Activated T-cell treated with anti-CD3 and anti-CD28 coated beads, Interleukin-2, amount 50 U/mL, for 24 hours (primary cell): ENCODE results near the gene GRM5.

Experiments used
- DNase-seq: peaks from one replicate; pipeline ENCODE4 v3.0.0-alpha.2; 2020
- H3K27ac Mint-ChIP-seq: 2 replicates; pipeline ENCODE4 v1.8.0; 2020; ENCODE audit warnings: mild to moderate bottlenecking, mixed read lengths
- H3K27me3 Mint-ChIP-seq: 2 replicates; pipeline ENCODE4 v1.8.0; 2020; ENCODE audit warnings: mixed read lengths
- H3K36me3 Mint-ChIP-seq: 2 replicates; pipeline ENCODE4 v1.8.0; 2020; ENCODE audit warnings: low read depth, mixed read lengths
- H3K4me1 Mint-ChIP-seq: 2 replicates; pipeline ENCODE4 v1.8.0; 2020; ENCODE audit warnings: low read depth, mixed read lengths
- H3K4me3 Mint-ChIP-seq: 2 replicates; pipeline ENCODE4 v1.8.0; 2020; ENCODE audit warnings: mild to moderate bottlenecking, moderate library complexity, mixed read lengths
- H3K9me3 Mint-ChIP-seq: 2 replicates; pipeline ENCODE4 v1.8.0; 2020; ENCODE audit warnings: mixed read lengths

The GRM5 gene

DNA sequence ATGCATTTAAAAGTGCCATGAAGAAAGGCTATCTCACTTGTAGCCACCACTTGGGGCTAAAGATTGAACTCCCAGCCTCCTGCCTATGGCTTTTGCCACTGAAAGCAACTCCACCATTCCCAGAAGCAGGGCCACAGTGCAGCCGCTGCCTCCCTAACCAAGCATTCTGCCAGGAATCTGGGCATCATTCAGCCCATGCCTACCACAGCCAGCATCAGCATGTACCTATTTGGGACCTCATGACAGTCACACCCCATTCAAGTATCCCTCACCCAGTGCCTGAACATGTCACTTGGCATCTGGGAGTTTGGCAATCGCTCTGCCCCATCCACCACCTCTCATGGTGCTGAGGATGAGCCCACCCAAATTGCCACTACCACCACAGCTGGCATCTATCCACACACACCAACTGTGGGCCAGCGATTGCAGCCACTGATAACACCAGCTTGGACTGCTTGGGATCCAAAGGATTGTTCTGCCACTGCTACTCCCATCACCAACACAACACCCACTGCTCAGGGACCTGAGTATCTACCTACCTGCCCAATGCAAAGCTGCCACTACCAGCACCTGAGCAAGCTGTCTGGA lies 234.4 kb downstream of the GRM5 start:
- Mint-ChIP-seq H3K27me3 (no peaks in the 10 kb centered on the region), H3K36me3 (no peaks in the 10 kb centered on the region)

DNA sequence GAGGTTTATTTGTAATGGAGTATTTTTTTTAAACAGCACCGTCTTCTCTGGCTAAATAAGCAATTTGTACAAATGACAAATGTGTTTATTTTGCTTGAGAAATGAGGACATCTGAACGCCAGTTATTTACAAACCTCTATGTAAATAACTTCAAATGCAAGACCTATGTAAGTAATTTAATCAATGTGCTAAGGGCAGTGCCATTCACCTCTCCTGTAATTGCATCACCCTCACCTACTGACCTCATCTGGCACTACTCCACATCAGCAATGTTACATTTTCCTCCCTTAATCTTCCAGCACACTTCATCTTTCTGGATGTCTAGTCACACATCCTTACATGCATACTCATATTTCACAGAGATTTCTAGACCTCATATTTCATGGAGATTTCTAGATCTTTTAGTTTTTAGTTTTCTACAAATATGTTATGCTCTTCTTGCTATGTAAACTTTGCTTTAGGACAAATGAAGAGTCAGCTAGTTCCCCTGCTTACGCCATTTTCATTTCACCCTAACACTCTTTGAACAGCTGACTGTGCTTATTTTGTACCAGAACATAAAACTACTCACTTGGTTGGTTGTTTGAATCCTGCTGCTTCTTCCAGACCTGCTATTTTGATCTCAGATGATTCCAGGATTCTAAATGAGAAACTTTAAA lies 238.6 kb downstream of the GRM5 start:
- no peak overlapping the region for H3K27ac Mint-ChIP-seq
- no peaks in the 10 kb centered on the region for H3K9me3 Mint-ChIP-seq
- H3K36me3 Mint-ChIP-seq, result no peaks in the 10 kb centered on the region
- no peaks in the 10 kb centered on the region for H3K27me3 Mint-ChIP-seq
- no peak for DNase-seq
- H3K4me3 Mint-ChIP-seq, result no peak overlapping the region
- H3K4me1 Mint-ChIP-seq, result no peaks in the 10 kb centered on the region

More for the DNA sequence above, 234.4 kb downstream of the GRM5 start:
- H3K4me1 Mint-ChIP-seq, result peaks cover 9% of the 10 kb centered on the region
- no peak overlapping the region for H3K27ac Mint-ChIP-seq
- H3K9me3 Mint-ChIP-seq, result no peaks in the 10 kb centered on the region
- H3K4me3 Mint-ChIP-seq, result no peak overlapping the region
- no peak for DNase-seq

DNA sequence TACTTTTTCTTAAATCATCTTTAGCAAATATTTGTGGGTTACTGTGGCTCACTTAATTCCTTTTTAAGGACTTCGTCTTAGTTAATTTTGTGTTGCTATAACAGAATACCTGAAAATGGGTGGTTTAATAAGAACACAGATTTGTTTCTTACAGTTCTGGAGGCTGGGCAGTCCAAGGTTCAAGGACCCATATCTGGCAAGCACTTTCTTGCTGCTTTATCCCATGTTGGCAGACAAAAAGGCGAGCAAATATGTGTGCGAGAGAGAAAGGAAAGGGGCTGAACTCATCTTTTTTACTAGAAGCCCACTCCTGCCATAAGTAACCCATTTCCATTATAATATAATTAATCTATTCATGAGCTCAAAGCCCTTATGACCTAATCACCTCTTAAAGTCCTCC lies 246.2 kb downstream of the GRM5 start:
- no peaks in the 10 kb centered on the region for H3K27me3 Mint-ChIP-seq
- DNase-seq, result no peak

GRCh38 chr11:88818978-88819377 lies 246.8 kb downstream of the GRM5 start:
- peaks cover 3% of the 10 kb centered on the region for H3K9me3 Mint-ChIP-seq
- no peak overlapping the region for H3K4me3 Mint-ChIP-seq
- H3K36me3 Mint-ChIP-seq, result no peaks in the 10 kb centered on the region
- peaks cover 4% of the 10 kb centered on the region for H3K4me1 Mint-ChIP-seq
- H3K27ac Mint-ChIP-seq, result no peak overlapping the region
- no peak for DNase-seq
- H3K27me3 Mint-ChIP-seq, result no peaks in the 10 kb centered on the region

More for the DNA sequence above, 246.2 kb downstream of the GRM5 start:
- H3K36me3 Mint-ChIP-seq, result no peaks in the 10 kb centered on the region
- H3K4me3 Mint-ChIP-seq, result no peak overlapping the region
- H3K4me1 Mint-ChIP-seq, result peaks cover 1% of the 10 kb centered on the region
- no peak overlapping the region for H3K27ac Mint-ChIP-seq
- H3K9me3 Mint-ChIP-seq, result peaks cover 3% of the 10 kb centered on the region

- Mint-ChIP-seq H3K9me3 (peaks cover 3% of the 10 kb centered on the region), H3K27me3 (no peaks in the 10 kb centered on the region), H3K4me3 (no peak overlapping the region), H3K4me1 (peaks cover 12% of the 10 kb centered on the region), H3K27ac (no peak overlapping the region), H3K36me3 (no peaks in the 10 kb centered on the region)
- DNase-seq, result no peak
Observed at GRCh38 chr11:88815505-88815904, 250.3 kb downstream of the GRM5 start.

DNA sequence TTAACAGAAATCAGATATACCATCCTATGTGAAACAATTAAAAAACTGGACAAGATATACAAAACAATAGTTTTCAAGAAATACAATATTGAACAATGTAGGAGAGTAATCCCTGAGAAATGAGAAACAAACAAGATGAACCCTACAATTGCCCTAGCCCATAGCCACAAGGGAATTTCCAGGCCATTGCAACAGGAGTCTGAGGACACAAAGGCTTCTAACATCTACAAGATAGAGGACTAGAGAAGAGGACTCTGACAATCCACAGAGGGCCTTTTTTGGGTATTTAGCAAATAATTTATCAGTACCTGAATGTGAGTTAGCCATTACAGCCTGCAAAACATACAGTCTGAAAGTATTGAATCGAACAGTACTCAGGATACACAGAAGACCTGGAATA lies 251.7 kb downstream of the GRM5 start:
- H3K4me1 Mint-ChIP-seq, result peaks cover 12% of the 10 kb centered on the region
- no peak for DNase-seq
- H3K9me3 Mint-ChIP-seq, result peaks cover 3% of the 10 kb centered on the region
- no peak overlapping the region for H3K27ac Mint-ChIP-seq
- H3K4me3 Mint-ChIP-seq, result no peak overlapping the region
- H3K36me3 Mint-ChIP-seq, result no peaks in the 10 kb centered on the region
- no peaks in the 10 kb centered on the region for H3K27me3 Mint-ChIP-seq

- no peak for DNase-seq
- Mint-ChIP-seq H3K27ac (no peak overlapping the region), H3K4me1 (peaks cover 12% of the 10 kb centered on the region), H3K4me3 (no peak overlapping the region), H3K27me3 (no peaks in the 10 kb centered on the region), H3K9me3 (peaks cover 3% of the 10 kb centered on the region), H3K36me3 (no peaks in the 10 kb centered on the region)
Observed at GRCh38 chr11:88813233-88813915, 252.4 kb downstream of the GRM5 start.

DNA sequence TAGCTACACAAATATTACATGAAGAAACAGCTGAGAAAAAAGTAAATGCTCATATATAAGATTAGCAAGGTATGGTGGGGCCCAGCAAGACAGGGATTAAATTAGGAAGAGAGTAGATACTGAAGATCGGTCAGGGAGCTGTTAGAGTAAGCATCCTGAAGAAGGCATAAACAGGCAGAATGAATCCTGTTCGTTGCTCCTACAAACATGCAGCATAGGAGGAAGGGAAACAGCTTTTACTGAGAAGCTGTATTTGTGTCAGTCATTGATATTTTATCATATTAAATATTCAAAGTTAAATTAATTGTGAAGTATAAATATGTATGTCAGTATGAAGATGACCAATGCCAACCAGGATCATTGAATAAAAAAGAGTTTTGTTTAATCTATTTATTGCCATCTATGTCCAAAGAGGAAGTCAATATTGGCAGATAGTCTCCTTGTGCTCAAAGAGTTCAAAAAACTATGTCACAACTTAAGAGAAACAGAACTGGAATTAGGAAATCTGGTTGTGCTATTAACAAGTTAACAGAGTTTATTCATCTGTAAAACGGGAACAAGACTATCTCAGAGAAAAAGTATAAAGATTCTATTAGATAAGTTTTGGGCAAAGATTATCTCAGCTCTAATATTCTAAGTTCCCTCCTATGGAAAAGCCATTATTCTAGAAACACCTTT lies 255.2 kb downstream of the GRM5 start:
- Mint-ChIP-seq H3K27ac (no peak overlapping the region), H3K27me3 (no peaks in the 10 kb centered on the region), H3K36me3 (no peaks in the 10 kb centered on the region), H3K4me3 (no peak overlapping the region), H3K4me1 (peaks cover 11% of the 10 kb centered on the region), H3K9me3 (peaks cover 2% of the 10 kb centered on the region)
- DNase-seq, result no peak

GRCh38 chr11:88809126-88809525 lies 256.7 kb downstream of the GRM5 start:
- H3K4me3 Mint-ChIP-seq, result no peak overlapping the region
- no peak overlapping the region for H3K27ac Mint-ChIP-seq
- no peak for DNase-seq
- H3K27me3 Mint-ChIP-seq, result no peaks in the 10 kb centered on the region
- H3K4me1 Mint-ChIP-seq, result peaks cover 9% of the 10 kb centered on the region
- no peaks in the 10 kb centered on the region for H3K9me3 Mint-ChIP-seq
- H3K36me3 Mint-ChIP-seq, result no peaks in the 10 kb centered on the region

DNA sequence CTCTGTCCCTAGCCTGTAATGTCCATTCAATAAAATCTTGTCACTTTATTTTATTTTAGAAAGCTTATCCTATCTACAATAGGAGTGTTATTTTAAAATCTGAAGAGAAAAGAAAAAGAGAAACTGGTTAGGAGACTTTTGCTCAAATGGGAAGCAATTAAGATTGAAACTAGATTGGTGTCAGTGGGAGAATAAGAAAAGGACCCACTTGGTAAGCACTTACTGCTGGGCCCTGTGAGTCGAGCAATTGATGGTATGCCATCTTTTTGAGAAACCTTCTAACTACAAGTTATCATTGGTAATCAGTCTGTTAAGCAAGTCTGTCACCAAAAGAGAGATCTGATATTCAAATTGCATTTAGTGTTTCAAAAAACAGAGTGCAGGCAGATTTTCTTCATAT lies 258.4 kb downstream of the GRM5 start:
- no peaks in the 10 kb centered on the region for H3K27me3 Mint-ChIP-seq
- no peaks in the 10 kb centered on the region for H3K9me3 Mint-ChIP-seq
- H3K4me1 Mint-ChIP-seq, result no peaks in the 10 kb centered on the region
- no peak overlapping the region for H3K27ac Mint-ChIP-seq
- no peaks in the 10 kb centered on the region for H3K36me3 Mint-ChIP-seq
- no peak for DNase-seq
- H3K4me3 Mint-ChIP-seq, result no peak overlapping the region

- Mint-ChIP-seq H3K4me3 (no peak overlapping the region), H3K9me3 (no peaks in the 10 kb centered on the region), H3K27ac (no peak overlapping the region), H3K4me1 (peaks cover 5% of the 10 kb centered on the region), H3K36me3 (no peaks in the 10 kb centered on the region), H3K27me3 (no peaks in the 10 kb centered on the region)
- no peak for DNase-seq
Observed at GRCh38 chr11:88806410-88806809, 259.4 kb downstream of the GRM5 start.

- H3K27me3 Mint-ChIP-seq, result no peaks in the 10 kb centered on the region
- no peaks in the 10 kb centered on the region for H3K9me3 Mint-ChIP-seq
- no peaks in the 10 kb centered on the region for H3K36me3 Mint-ChIP-seq
- H3K27ac Mint-ChIP-seq, result no peak overlapping the region
- DNase-seq, result no peak
- H3K4me3 Mint-ChIP-seq, result no peak overlapping the region
- peaks cover 5% of the 10 kb centered on the region for H3K4me1 Mint-ChIP-seq
Observed at GRCh38 chr11:88801484-88802123, 264.2 kb downstream of the GRM5 start.

GRCh38 chr11:88799771-88800500 lies 265.8 kb downstream of the GRM5 start:
- DNase-seq, result no peak
- Mint-ChIP-seq H3K27ac (no peak overlapping the region), H3K36me3 (no peaks in the 10 kb centered on the region), H3K4me3 (no peak overlapping the region), H3K4me1 (peaks cover 5% of the 10 kb centered on the region), H3K9me3 (no peaks in the 10 kb centered on the region), H3K27me3 (no peaks in the 10 kb centered on the region)

DNA sequence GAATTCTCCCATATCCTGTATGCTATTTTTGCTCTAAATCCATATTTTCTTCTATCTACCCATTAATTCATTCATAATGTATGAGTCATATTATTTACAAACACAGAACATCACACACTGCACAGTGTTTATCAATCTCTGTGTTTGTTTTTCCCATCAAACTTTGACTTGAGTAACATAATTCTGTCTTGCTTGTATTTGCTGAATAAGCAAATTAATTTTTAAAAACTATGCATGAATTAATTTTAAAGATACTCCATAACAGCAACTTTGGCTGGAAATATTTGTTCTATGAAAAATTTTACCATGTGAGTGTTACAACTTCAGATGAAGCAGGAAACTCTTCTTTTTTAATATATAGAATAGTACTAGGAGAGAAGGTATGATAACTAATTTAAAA lies 275.6 kb downstream of the GRM5 start:
- H3K27ac Mint-ChIP-seq, result no peak overlapping the region
- no peaks in the 10 kb centered on the region for H3K27me3 Mint-ChIP-seq
- no peaks in the 10 kb centered on the region for H3K9me3 Mint-ChIP-seq
- H3K4me3 Mint-ChIP-seq, result no peak overlapping the region
- H3K36me3 Mint-ChIP-seq, result no peaks in the 10 kb centered on the region
- DNase-seq, result no peak
- H3K4me1 Mint-ChIP-seq, result no peaks in the 10 kb centered on the region
